ENCODE results near the gene MAPK8.

The MAPK8 gene

GRCh38 chr10:48464121-48464870 is 157.8 kb downstream of the MAPK8 start:
- H3K27ac ChIP-seq = no peak overlapping the region
- TF ChIP-seq, protein P1, sequence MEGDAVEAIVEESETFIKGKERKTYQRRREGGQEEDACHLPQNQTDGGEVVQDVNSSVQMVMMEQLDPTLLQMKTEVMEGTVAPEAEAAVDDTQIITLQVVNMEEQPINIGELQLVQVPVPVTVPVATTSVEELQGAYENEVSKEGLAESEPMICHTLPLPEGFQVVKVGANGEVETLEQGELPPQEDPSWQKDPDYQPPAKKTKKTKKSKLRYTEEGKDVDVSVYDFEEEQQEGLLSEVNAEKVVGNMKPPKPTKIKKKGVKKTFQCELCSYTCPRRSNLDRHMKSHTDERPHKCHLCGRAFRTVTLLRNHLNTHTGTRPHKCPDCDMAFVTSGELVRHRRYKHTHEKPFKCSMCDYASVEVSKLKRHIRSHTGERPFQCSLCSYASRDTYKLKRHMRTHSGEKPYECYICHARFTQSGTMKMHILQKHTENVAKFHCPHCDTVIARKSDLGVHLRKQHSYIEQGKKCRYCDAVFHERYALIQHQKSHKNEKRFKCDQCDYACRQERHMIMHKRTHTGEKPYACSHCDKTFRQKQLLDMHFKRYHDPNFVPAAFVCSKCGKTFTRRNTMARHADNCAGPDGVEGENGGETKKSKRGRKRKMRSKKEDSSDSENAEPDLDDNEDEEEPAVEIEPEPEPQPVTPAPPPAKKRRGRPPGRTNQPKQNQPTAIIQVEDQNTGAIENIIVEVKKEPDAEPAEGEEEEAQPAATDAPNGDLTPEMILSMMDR (conservative IDR thresholded peaks at IDR 0.05) = no peak

DNA sequence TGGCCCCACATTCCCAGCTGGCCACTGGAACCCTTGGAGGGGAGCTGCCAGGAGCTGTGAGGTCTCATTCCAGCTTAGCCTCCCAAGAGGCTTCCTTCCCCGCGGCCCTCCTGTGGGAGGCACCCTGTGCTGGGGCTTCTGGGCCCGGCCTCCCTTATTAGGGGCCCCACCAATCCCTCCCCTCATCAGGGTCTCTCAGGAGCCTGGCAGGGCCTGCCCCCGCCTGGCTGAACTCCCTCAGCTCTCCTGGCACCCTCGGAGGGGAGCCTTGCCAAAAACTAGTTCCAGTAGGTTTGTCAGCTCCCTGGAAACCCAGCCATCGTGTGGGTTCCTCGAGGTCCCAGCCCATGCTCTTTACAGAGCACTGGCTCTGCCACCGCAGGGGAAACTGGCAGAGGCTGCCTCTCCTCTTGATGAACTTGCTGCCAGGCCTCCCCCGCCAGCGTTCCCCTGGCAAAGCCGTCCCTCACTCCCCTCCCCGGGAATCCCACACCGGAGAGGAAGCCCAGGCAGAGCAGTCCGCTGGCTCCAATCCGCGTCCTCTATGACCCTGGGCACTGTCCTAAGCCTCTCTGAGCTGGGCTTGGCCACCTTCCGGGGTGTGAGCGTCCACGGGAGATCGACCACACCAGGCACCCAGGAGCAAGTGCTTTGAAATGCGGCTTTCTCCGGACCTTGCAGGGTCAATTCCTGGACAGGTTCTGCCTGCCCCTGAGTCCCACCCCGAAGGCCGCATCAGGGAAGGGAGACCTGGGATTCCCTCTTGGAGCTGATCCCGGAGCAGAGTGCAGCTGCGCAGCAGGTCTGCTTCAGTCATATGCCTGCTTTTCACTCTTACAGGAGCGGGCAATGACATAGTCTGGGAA is 158.6 kb downstream of the MAPK8 start:
- no peak overlapping the region for H3K27ac ChIP-seq
- TF ChIP-seq, protein P1 (conservative IDR thresholded peaks at IDR 0.05) = no peak

- TF ChIP-seq, protein P1 (conservative IDR thresholded peaks at IDR 0.05) = no peak
- peak overlapping the region; percentile 27; the same call in 1 of the 2 replicates for H3K27ac ChIP-seq
These were observed 159.5 kb downstream of the MAPK8 start for GRCh38 chr10:48465860-48466521.

DNA sequence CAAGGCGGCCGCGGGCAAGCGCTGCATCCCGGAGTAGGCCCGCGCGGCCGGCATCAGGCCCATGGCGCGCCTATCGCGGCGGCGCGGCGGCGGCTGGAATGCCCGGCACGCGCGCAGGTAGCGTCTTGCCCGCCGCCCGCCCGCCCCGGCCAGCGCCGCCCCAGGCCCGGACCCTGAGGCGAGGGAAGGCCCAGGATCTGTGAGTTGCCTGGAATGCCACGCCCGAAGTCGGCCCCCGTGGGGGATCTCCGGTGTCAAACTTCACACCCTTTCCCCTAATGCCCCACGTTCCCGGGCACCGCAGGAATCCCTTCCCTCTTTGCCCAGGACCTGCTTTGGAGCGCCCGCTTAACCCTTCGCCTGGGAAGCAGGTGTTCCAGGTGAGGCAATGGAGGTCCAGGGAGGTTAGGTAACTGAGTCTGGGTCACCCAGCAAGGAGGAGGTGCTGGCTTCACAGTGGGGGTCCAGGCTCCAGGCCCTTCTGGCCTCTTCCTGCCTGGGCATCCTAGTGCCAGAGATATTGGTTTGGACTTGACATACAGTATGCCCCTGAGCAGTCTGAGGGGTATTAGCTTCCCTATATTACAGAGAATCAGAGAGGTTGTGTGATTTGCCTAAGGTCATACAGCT is 160.2 kb downstream of the MAPK8 start:
- TF ChIP-seq, protein P1 (conservative IDR thresholded peaks at IDR 0.05) = no peak
- H3K27ac ChIP-seq = peak overlapping the region; percentile 27; the same call in 1 of the 2 replicates

- TF ChIP-seq, protein P1 (conservative IDR thresholded peaks at IDR 0.05) = no peak
- H3K27ac ChIP-seq = no peak overlapping the region
These were observed 161.2 kb downstream of the MAPK8 start for GRCh38 chr10:48467669-48468068.

GRCh38 chr10:48468130-48468790 is 161.8 kb downstream of the MAPK8 start:
- TF ChIP-seq, protein P1 (conservative IDR thresholded peaks at IDR 0.05) = no peak
- no peak overlapping the region for H3K27ac ChIP-seq

Data from VCaP (cell line).